Measurements from ENCODE around the gene IL17B. TPM values are rescaled to one million over a fixed set of nuclear protein-coding genes. Genes with fewer than 3 reads are reported as not detected.
"Not testable (repeated sequence)": the region's sequence is repeated elsewhere in the genome, so short reads cannot be mapped to it uniquely, and the experiment has no call there.

The IL17B gene
- total RNA-seq, 1 experiment from 2014 or later = not detected

- DNase-seq (ENCODE audit: low spot score) = no peak
Observed at GRCh38 chr5:149403923-149404745, 25.0 kb upstream of the IL17B start.

- DNase-seq (ENCODE audit: low spot score) = no peak
Observed at GRCh38 chr5:149402291-149402690, 23.2 kb upstream of the IL17B start.

DNA sequence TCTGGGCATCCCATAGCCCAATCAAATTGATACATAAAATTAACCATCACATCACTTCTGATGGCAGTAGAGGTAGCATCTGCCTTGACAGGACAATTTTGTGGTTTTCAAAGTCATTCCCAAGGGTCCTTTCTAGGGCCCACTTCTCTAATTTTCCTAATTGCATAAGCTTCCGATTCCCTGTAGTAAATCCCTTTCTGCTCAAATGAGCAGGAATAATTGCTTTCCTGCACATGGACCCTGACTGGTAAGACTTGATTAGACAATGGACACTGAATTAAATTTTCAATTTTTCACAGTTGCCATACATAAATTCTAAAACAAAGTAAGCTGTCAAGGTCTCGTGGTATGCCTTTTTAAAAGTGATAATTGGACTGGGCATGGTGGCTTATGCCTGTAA is 22.0 kb upstream of the IL17B start:
- DNase-seq (ENCODE audit: low spot score) = no peak

GRCh38 chr5:149400304-149400703 is 21.2 kb upstream of the IL17B start:
- DNase-seq (ENCODE audit: low spot score) = no peak

DNA sequence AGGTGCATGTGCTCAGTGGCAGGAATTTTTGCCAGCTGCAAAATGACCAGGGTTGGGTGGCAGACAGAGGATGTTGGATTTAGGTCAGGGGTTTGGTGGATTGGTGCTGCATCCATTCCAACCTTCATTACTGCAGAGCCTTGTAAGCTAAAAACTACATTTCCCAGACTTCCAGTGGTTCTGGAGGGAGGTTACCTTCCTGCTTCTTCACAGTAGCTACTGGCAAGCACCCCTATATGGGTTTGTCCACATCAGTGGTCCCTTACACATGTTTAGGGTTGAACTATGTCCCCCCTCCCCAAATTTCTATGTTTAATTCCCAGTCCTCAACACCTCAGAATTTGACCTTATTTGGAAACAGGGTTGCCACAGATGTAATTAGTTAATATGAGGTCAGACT is 20.7 kb upstream of the IL17B start:
- no peak for DNase-seq (ENCODE audit: low spot score)

DNA sequence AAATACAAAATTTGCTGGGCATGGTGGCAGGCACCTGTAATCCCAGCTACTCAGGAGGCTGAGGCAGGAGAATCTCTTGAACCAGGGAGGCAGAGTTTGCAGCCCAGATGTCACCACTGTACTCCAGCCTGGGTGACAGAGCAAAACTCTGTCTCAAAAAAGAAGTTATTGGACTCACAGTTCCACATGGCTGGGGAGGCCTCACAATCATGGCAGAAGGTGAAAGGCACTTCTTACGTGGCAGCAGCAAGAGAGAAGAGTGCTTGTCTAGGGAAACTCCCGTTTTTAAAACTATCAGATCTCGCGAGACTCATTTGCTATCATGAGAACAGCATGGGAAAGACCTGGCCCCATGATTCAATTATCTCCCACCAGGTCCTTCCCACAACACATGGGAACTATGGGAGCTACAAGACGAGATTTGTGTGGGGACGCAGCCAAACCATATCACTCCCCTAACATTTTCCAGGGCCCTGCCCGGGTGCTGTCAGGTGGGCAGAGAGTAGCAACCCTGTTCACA is 19.7 kb upstream of the IL17B start:
- not testable (repeated sequence) for DNase-seq (ENCODE audit: low spot score)

DNA sequence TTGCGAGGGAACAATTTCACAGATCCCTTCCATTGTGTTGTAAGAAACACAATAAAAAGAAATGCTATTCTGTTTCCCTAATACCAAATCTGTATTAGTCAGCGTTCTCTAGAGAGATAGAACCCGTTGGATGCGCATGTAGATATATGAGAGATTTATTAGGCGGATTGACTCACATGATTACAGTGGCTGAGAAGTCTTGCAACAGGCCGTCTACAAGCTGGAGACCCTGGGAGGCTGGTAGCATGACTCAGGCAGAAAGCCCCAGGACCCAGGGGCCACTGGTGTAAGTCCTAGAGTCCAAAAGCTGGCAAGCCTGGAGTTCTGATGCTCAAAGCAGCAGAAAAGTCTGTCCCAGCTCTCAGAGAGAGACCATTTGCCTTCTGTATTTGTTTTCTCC is 18.4 kb upstream of the IL17B start:
- no peak for DNase-seq (ENCODE audit: low spot score)

DNA sequence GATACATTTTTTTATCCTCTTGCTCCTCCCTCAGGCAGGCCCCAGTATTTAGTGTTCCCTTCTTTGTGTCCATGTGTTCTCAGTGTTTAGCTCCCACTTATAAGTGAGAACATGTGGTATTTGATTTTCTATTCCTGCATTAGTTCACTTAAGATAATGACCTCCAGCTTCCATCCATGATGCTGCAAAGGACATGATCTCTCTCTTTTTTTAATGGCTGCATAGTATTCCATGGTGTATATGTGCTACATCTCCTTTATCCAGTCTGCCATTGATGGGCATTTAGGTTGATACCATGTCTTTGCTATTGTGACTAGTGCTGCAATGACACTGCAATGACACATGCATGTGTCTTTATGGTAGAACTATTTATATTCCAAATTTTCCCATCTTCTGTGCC is 15.9 kb upstream of the IL17B start:
- not testable (repeated sequence) for DNase-seq (ENCODE audit: low spot score)

GRCh38 chr5:149392718-149393117 is 13.6 kb upstream of the IL17B start:
- no peak for DNase-seq (ENCODE audit: low spot score)

- no peak for DNase-seq (ENCODE audit: low spot score)
Observed at GRCh38 chr5:149391524-149391923, 12.4 kb upstream of the IL17B start.

- not testable (repeated sequence) for DNase-seq (ENCODE audit: low spot score)
Observed at GRCh38 chr5:149391076-149391475, 12.0 kb upstream of the IL17B start.

DNA sequence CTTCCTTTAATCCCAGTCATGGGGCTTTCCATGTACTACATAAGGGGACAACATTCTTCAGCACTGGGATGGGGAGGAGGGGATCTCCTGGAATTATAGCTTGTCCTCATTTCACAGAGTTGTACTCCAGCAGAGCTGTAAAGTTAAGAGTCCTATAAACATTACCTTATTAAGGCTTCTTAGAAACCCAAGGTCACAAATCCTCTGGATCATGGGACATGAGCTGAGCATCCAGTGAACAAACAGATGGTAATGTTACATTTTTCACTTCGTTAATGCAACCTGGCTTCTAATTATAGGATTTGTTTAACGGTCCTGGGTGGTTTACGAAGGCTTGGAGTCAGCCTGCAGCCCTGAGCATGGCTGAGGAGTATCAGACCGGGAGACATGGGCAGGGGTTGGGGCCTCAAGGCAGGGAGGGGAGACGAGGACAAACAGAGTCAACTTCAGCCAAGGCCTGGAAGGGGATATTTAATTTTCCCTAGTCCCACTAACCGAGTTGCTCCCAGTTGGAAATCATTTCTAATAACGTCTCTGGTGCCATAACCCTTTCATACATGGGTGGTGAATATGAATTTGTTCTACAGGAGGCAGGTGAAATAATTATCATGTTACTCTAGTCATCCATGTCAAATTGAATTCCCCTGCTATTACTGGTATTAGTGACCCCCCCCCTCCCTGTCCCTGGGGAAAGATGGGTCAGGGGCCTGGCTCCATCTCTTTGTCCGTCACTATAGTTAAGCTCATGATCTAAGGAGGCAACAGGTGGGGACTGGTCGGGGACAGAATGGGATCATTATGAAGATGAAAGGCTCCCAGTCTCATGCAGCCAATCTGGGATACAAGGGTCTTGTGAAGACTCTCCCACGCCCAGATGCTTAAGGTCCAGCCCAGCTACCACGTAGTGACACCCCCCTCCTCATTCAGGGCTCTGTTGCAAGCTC is 10.7 kb upstream of the IL17B start:
- no peak for DNase-seq (ENCODE audit: low spot score)

GRCh38 chr5:149388498-149389190 is 9.6 kb upstream of the IL17B start:
- DNase-seq (ENCODE audit: low spot score) = no peak

GRCh38 chr5:149387982-149388381 is 8.9 kb upstream of the IL17B start:
- no peak for DNase-seq (ENCODE audit: low spot score)

DNA sequence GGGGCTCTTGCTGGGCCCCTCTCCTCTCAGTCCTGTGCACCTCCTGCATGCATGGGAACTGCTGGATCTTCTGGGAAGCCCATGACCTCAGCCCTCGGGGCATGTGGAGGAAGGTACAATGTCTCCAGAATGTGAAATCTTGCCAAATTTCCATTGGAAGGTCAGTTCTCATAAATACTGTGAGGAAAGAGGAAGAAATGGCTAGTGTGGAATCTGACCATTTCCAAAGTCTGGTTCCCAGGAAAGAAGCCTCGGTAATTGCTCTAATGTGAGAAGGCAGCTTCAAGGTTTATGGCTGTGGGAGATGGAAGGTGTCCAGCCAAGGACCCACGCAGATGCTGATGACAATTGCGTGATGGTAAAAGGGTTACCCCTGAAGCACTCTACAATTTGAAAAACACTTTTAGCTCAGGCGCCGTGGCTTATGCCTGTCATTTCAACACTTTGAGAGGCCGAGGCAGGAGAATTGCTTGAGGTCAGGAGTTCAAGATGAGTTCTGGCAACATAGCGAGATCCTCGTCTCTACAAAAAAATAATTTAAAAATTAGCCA is 8.1 kb upstream of the IL17B start:
- no peak for DNase-seq (ENCODE audit: low spot score)

DNA sequence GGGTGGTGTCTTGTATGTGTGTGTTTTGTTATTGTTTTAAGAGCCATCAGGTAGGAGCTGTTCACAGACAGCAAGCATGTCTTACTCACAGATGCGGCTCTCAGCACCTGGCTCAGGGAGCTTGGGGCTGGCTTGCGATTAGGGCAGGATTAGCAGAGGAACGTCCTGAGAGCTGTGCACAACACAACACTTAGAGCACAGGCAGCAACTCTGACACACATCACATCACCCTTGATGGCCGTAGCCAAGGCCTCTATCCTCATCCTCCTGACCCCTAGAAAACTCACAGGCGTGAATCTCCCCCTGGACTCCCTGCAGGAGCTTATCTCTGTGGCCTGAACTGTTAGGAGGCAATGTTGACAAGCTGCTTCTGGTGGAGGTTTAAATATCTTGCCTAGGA is 7.1 kb upstream of the IL17B start:
- no peak for DNase-seq (ENCODE audit: low spot score)

DNA sequence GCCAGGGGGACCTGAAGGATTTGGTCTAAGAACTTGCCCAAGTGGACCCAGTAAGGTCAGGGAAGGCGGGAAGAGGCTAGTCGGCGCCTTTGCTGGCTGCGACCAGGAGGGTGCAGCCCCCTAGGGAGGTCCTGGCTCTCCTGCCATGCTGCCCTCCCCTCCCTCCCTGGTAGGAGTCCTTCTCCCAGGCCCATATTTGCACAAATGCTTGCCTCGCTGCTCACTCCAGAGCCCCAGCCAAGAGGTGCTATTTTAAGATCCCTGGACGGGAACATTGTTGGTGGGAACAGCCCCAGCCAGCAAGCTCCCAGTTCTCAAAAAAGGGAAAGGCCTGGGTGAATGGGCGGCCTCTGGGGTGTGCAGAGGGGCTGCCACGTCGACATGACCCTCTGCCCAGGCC is 4.3 kb upstream of the IL17B start:
- DNase-seq (ENCODE audit: low spot score) = no peak

- no peak for DNase-seq (ENCODE audit: low spot score)
Observed at GRCh38 chr5:149382517-149383220, 3.6 kb upstream of the IL17B start.

DNA sequence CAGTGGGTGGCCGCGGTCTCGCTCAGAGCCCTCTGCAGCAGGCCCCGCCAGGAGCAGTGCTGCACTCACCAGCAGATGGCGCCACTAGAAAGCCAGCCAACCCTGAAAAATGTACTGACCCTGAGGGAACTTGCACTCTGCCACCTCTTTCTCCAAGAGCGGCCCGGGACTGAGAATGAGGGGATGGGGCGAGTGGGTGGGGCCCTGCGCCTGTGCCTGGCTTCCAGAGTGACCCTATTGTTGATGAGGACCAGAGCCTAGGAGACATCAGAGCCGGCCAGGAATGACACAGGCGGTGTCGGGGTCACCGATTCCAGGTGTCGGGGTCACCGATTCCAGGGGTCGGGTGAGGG is 2.9 kb upstream of the IL17B start:
- peak; percentile 73 for DNase-seq (ENCODE audit: low spot score)

GRCh38 chr5:149381261-149381985 is 2.3 kb upstream of the IL17B start:
- no peak for DNase-seq (ENCODE audit: low spot score)
